ENCODE results near the gene NOC3L.

- TF ChIP-seq ZC3H4 (CRISPR knock-in tag; IDR thresholded peaks at IDR 0.05; ENCODE audit: borderline replicate concordance) (no peak), ARID3A (IDR thresholded peaks at IDR 0.05; ENCODE audit: borderline replicate concordance, low read depth, low read length) (no peak), EZH2 (IDR thresholded peaks at IDR 0.05; ENCODE audit: borderline replicate concordance, low read depth, low read length) (no peak), SMC3 (conservative IDR thresholded peaks at IDR 0.05; ENCODE audit: insufficient read depth, low read depth, low read length) (no peak)
- TF ChIP-seq, protein P1, sequence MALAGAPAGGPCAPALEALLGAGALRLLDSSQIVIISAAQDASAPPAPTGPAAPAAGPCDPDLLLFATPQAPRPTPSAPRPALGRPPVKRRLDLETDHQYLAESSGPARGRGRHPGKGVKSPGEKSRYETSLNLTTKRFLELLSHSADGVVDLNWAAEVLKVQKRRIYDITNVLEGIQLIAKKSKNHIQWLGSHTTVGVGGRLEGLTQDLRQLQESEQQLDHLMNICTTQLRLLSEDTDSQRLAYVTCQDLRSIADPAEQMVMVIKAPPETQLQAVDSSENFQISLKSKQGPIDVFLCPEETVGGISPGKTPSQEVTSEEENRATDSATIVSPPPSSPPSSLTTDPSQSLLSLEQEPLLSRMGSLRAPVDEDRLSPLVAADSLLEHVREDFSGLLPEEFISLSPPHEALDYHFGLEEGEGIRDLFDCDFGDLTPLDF (CRISPR knock-in tag; IDR thresholded peaks at IDR 0.05): no peak
Measured at GRCh38 chr10:94294168-94294567, 68.6 kb downstream of the NOC3L start.
